Osteoblast (primary cell): ENCODE results near the gene MED12. TPM values are rescaled to one million over a fixed set of nuclear protein-coding genes. Genes with fewer than 3 reads are reported as not detected.

ENCODE experiments used
- DNase-seq: peaks from one replicate; pipeline ENCODE4 v3.0.0; 2011; ENCODE audit warnings: low spot score, mixed read lengths; ENCODE audit not compliant: insufficient read length; ENCODE audit errors: missing footprints
- H2AFZ ChIP-seq: 2 replicates; pipeline ENCODE4 v1.6.0; 2011; ENCODE audit warnings: mild to moderate bottlenecking, low read length
- H3K27ac ChIP-seq: 2 replicates; pipeline ENCODE4 v1.5.1; 2011; ENCODE audit warnings: mild to moderate bottlenecking, low read depth, low read length, moderate library complexity
- H3K27me3 ChIP-seq: 2 replicates; pipeline ENCODE4 v1.6.0; 2012; ENCODE audit warnings: mild to moderate bottlenecking, control low read depth, inconsistent platforms, low read length, moderate library complexity; ENCODE audit not compliant: insufficient read depth
- H3K36me3 ChIP-seq: 2 replicates; pipeline ENCODE4 v1.5.1; 2011; ENCODE audit warnings: mild to moderate bottlenecking, low read length, control low read depth, moderate library complexity; ENCODE audit not compliant: insufficient read depth
- H3K4me1 ChIP-seq: 2 replicates; pipeline ENCODE4 v1.5.1; 2011; ENCODE audit warnings: mild to moderate bottlenecking, low read length, control low read depth, moderate library complexity; ENCODE audit not compliant: insufficient read depth
- H3K4me2 ChIP-seq: 2 replicates; pipeline ENCODE4 v1.6.0; 2011; ENCODE audit warnings: mild to moderate bottlenecking, low read length; ENCODE audit not compliant: insufficient read depth
- H3K4me3 ChIP-seq: fragments of 200-600 bp; sonication (generic); 3 replicates; pipeline ENCODE4 v1.5.1; 2012; ENCODE audit warnings: mild to moderate bottlenecking, low read length, inconsistent platforms; ENCODE audit not compliant: insufficient read depth
- H3K79me2 ChIP-seq: 2 replicates; pipeline ENCODE4 v1.6.0; 2012; ENCODE audit warnings: mild to moderate bottlenecking, low read length, control low read depth, inconsistent platforms; ENCODE audit not compliant: insufficient read depth
- H3K9me3 ChIP-seq: 2 replicates; pipeline ENCODE4 v1.5.1; 2011; ENCODE audit warnings: low read depth, low read length, control low read depth
- H4K20me1 ChIP-seq: 2 replicates; pipeline ENCODE4 v1.6.0; 2012; ENCODE audit warnings: mild to moderate bottlenecking, low read length, control low read depth; ENCODE audit not compliant: insufficient read depth
- CTCF ChIP-seq: IDR thresholded peaks from 2 replicates; pipeline ENCODE4 v1.5.1; 2011; ENCODE audit warnings: mild to moderate bottlenecking, low read depth, low read length, moderate library complexity; ENCODE audit errors: extremely low read depth
- total RNA-seq: library from RNA; depleted of rRNA; stranded (reverse); fragments of >200 nt; gene quantifications from 2 replicates; pipeline ENCODE4 v1.2.3, GENCODE V29; 2012

The MED12 gene
- total RNA-seq, 1 donor, result 24.2 TPM

GRCh38 chrX:71111921-71112431, 6.4 kb upstream of the MED12 start:
- DNase-seq, result no peak
- Histone ChIP-seq H3K36me3 (no peaks in the 10 kb centered on the region), H3K27me3 (peaks cover 9% of the 10 kb centered on the region), H2AFZ (no peak overlapping the region), H3K27ac (no peak overlapping the region), H3K4me1 (no peaks in the 10 kb centered on the region), H3K4me2 (no peak overlapping the region), H4K20me1 (no peaks in the 10 kb centered on the region), H3K9me3 (no peaks in the 10 kb centered on the region), H3K4me3 (no peak overlapping the region), H3K79me2 (no peaks in the 10 kb centered on the region)
- no peak for TF ChIP-seq CTCF

- no peak for DNase-seq
- Histone ChIP-seq H3K27me3 (peaks cover 4% of the 10 kb centered on the region), H2AFZ (peak overlapping the region; percentile 10), H4K20me1 (peaks cover 8% of the 10 kb centered on the region), H3K4me3 (no peak overlapping the region), H3K36me3 (peaks cover 9% of the 10 kb centered on the region), H3K27ac (no peak overlapping the region), H3K9me3 (no peaks in the 10 kb centered on the region), H3K4me1 (peaks cover 7% of the 10 kb centered on the region), H3K79me2 (peaks cover 7% of the 10 kb centered on the region), H3K4me2 (no peak overlapping the region)
- no peak for TF ChIP-seq CTCF
Observed at GRCh38 chrX:71117358-71117757, 1.0 kb upstream of the MED12 start.

- H3K36me3 ChIP-seq, result peaks cover 25% of the 10 kb centered on the region
- no peaks in the 10 kb centered on the region for H3K27me3 ChIP-seq
- H3K79me2 ChIP-seq, result peaks cover 7% of the 10 kb centered on the region
- H2AFZ ChIP-seq, result peak overlapping the region; percentile 74
- DNase-seq, result no peak
- no peak overlapping the region for H3K27ac ChIP-seq
- no peak for TF ChIP-seq CTCF
- H3K4me2 ChIP-seq, result peak overlapping the region; percentile 82
- H4K20me1 ChIP-seq, result peaks cover 8% of the 10 kb centered on the region
- peak overlapping the region; percentile 77 for H3K4me3 ChIP-seq
- H3K9me3 ChIP-seq, result no peaks in the 10 kb centered on the region
- H3K4me1 ChIP-seq, result peaks cover 7% of the 10 kb centered on the region
Observed at GRCh38 chrX:71118985-71119535, 664 bp downstream of the MED12 start.

GRCh38 chrX:71128166-71128833, 9.9 kb downstream of the MED12 start:
- H2AFZ ChIP-seq, result no peak overlapping the region
- no peak overlapping the region for H3K4me3 ChIP-seq
- H3K4me2 ChIP-seq, result no peak overlapping the region
- no peak for TF ChIP-seq CTCF
- peaks cover 34% of the 10 kb centered on the region for H3K36me3 ChIP-seq
- no peaks in the 10 kb centered on the region for H3K9me3 ChIP-seq
- H4K20me1 ChIP-seq, result peaks cover 6% of the 10 kb centered on the region
- peak overlapping the region; percentile 27 for H3K27ac ChIP-seq
- DNase-seq, result no peak
- peaks cover 6% of the 10 kb centered on the region for H3K4me1 ChIP-seq
- H3K79me2 ChIP-seq, result no peaks in the 10 kb centered on the region
- no peaks in the 10 kb centered on the region for H3K27me3 ChIP-seq
